HG02981 (cell line): ENCODE data around the gene MORN1.
A peak's percentile ranks its signal among the peaks of the same experiment; 100 is the strongest.
"Not testable (repeated sequence)": the region's sequence is repeated elsewhere in the genome, so short reads cannot be mapped to it uniquely, and the experiment has no call there.

Experiments used
- ATAC-seq: cut with Tn5 transposase; IDR thresholded peaks from one replicate; pipeline ENCODE4 v1.9.1; 2021; ENCODE audit warnings: mild to moderate bottlenecking, moderate library complexity; ENCODE audit not compliant: unreplicated experiment

The MORN1 gene

DNA sequence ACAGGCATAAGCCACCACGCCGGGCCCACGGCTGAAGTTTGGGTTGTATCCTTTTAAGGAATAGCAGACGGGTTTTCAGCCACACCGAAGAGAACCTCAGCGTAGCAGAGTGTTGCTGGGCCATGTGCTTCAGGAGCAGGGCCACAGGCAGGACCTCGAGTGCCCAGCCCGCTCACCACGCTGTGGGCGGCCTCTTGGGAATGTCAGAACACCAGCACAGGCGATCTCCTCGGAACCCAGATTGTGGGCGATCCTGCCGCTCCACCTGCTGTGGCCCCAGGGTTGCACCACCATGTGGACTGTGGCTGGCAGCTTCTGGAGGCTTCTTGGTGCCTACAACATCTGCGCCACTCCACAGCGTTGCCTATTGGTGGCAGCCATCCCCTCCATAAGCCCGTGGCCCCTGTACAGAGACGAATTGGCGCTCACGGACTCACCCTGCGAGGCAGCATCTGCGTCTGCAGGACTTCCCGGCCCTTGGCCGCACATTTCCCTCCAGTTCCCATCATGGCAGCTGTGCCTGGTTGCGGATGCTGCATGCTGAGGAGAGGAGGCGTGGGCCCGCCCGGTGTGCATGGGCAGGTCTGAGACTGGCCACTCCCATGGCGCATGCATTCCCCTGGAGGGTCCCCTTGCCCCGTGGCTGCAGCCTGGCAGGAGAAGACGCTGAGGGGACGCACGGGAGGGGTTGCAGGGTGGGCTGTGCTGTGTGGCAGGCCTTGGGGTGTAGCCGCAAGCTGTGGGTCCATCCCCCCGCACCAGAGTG, 93.9 kb downstream of the MORN1 start:
- no peak for ATAC-seq

DNA sequence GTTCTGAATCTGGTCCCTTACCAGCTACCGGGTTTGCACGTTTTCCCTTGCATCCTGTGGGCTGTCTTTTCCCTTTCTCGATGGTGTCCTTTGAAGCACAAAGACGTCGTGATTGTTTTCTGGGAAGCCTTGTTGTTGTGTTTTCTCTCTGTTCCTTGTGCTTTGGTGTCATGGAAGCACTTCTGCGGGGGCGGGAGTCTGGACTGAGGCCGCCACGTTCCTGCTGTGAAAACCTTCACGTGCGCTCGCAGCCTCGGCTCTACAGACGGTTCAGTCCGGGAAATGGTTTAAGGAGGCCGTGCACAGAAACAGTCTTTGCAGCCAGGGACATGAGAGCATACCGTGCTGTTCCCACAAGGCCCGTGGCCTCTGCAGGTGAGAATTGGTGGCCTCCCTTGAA, 94.7 kb downstream of the MORN1 start:
- no peak for ATAC-seq

DNA sequence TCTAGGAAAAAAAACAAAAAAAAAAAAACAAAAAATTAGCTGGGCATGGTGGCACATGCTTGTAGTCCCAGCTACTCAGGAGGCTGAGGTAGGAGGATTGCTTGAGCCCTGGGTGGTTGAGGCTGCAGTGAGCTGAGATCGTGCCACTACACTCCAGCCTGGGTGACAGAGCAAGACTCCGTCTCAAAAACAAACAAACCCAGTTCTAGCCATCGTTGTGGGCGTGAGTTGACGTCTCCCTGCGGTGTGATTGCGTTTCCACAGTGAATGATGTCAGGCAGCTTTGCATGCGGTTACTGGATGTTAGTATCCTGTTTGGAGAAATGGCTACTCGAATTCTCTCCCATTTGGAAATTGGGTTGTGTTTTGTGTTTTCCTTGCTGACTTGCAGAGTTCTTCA, 95.1 kb downstream of the MORN1 start:
- ATAC-seq, result not testable (repeated sequence)

DNA sequence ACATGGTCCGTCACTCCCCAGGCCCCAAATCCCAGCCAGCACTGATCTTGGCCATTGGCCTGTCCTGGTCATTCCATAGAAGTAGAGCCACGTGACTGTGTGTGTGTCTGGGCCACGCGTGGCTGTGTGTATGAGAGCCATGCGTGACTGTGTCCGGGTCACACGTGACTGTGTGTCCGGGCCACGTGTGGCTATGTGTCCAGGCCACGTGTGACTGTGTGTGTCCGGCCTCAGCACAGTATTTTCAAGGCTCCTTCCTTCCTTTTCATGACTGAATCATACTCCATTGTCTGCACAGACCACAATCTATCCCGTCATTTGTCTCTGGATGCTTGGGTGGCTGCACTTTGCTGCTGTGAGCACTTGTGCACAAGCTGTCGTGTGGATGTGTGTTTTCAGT, 95.8 kb downstream of the MORN1 start:
- no peak for ATAC-seq

DNA sequence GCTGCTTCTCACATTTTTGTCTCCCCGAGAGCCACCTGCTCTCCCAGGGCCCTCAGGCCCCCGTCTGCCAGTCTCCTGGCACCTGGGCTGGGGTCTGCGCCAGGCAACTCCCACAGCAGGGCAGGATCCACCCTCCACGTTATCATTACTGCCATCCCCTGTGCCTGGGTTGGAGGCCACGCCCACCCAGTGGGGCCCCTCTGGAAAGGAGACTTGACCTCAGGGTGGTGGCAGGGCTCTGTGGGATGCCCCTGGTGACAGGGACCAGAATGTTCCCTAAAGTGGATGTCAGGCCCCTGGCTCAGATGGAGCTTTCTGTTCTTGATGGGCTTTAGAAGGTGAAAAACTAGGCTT, 96.7 kb downstream of the MORN1 start:
- ATAC-seq, result no peak

DNA sequence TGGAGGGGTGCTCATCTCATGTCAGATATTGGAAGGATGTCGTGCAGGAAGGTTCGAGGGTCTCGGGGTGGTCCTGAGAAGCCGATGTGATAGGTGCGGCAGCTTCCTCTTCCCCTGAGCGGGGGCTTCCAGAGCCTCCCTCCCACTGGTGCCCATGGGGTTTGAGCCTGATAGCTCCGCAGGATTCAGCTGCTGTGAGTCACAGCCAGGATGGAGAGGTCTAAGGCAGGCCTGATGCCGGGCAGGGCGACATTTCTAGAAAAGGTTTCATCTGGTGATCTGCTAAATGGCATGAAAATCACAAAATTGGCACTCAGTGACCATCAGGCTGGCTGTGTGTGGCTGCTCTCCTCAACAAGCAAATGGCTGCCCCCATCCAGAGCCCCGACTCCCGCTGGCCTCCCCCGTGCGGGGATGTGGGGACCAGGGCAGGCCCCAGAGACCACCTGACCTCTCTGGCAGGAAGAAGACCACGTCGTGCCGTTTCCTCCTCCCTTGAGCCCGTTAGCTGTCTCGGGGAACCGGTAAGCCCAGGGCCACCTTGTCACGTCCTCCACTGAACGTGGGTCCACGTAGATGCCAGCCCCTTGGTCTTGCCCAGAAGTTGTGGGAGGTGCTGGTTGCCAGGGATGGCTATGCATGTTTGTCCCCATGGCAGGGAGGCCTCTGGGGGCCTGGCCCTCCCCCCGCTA, 97.2 kb downstream of the MORN1 start:
- no peak for ATAC-seq

DNA sequence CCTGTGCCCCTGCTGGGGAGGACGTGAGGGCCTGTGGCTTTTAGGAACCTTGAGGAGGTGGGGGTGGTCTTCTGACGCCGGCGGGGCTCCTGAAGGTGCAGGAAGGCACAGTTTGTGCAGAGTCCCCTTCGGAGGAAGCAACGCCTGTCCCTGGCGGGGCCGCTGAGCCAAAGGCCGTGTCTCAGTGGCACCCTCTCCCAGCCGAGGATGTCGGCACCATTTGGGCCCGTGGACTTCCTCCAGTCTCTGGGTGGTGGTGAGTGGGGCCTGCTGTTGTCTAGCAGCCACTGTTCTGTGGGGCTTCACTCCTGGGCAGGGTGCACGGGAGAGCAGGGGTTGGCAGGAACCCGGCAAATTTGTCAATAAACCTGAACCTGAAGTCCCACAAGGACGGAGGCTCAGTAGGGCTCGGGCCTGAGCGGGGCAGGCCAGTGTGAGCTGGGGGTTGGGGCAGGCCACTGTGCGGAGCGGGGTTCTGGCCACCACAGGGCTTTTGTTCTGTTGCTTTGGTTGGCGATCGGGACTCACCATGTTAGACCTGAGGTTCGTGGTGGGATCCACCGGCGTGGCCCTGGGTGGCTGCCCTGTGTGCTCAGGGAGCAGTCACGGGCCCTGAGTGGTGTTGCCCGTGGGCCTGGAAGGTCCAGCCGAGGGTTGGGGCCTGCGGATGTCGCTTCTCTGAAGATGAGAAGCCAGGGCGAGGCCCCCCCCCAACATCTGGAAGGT, 98.5 kb downstream of the MORN1 start:
- ATAC-seq, result no peak

DNA sequence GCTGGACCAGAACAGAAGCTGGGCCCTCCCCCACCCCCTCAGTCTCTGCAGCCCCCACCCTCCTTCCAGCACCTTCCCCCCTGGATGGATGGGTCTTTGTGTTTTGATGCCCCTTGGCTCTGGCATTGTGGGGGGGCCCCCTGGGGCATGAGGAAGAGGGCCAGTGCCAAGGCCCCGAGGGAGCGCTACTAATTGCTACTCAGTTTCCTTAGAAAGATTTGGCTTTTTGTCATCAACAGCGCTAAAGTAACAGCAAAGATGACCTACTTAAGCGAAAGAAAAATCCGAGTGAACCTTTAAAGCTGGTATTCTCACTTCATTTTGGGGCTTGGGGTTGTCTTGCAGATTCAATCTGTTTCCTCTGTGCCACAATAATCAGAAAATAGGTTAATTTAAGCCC, 99.8 kb downstream of the MORN1 start:
- ATAC-seq, result no peak

DNA sequence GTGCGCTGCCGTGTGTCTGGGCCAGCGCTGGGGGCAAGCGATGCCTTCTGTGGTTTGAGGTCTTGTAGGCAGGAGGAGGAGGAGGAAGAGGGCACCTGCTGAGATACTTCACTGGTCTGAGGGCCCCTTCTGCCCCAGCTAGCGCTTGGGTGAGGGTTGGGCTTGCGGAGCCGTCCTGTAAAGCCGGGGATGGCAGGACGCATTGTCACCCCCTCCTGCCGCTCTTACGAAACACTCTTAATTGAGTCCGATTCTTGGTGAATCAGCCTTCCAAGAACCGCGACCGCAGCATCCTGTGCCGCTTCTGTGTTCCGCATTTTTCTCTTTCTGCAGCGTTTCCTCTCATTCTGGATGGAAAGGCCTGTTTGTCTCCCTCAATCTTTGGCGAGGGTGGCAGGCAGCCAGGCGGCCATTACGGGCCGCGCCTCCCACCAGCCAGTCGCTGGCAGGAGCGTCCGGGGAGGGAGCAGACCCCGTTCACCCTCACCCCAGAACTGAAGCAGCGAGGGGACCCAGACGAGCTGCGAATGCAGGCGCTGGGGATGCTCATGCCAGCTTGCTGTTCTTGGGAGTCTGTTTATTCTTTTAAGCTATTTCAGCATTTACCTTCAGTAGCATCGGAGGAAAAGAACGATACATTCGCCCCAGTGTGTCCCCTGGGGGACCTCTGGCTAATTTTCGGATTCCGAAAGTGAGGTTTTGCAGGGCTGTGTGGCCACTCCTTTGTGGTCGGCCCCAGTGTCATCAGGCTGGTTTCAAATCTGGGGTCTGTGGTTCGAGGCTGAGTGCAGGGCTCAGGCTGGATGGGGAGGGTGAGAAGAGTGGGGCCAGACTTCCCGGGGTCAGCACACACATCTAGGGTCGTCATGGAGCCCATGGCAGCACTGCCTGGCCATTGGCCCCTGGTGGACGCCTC, 100.5 kb downstream of the MORN1 start:
- ATAC-seq, result peak; percentile 66

DNA sequence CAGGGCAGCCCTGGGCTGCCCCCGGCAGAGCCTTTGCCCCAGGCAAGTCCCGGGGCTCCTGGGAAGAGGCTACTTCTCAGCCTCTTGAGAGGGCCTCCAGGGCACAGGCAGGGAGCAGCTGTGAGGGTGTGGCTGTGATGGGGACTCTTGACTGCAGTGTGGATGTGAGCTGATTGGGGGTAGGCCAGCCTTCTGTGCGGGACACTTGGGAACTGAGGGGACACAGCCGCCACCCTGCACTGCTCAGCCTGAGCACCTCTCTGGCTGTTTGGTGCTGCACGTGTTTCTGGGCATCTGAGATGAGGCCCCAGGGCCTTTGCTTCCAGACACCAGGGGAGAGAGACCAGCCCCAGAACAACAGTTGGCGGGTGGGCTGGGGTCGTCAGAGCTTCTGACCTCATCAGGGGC, 101.2 kb downstream of the MORN1 start:
- ATAC-seq, result peak; percentile 8

DNA sequence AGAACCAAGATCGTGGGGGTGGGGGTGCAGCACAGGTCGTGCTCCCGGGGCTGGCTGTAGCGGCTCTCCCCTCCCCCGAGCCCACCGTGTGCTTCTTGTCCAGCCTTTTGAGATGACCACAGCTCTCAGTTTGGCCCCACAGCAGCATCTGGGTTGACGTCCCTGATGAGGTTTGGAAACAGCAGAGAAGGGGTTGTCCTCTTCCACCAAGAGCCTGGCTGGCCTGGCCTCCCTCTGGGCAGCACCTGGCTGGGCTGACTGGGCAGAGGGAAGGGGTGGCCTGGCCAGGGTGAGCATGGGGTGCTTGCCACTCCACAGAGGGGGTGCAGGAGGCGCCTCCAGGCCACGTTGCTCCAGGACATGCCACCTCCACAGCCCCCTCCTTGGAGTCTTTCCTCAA, 101.7 kb downstream of the MORN1 start:
- no peak for ATAC-seq

DNA sequence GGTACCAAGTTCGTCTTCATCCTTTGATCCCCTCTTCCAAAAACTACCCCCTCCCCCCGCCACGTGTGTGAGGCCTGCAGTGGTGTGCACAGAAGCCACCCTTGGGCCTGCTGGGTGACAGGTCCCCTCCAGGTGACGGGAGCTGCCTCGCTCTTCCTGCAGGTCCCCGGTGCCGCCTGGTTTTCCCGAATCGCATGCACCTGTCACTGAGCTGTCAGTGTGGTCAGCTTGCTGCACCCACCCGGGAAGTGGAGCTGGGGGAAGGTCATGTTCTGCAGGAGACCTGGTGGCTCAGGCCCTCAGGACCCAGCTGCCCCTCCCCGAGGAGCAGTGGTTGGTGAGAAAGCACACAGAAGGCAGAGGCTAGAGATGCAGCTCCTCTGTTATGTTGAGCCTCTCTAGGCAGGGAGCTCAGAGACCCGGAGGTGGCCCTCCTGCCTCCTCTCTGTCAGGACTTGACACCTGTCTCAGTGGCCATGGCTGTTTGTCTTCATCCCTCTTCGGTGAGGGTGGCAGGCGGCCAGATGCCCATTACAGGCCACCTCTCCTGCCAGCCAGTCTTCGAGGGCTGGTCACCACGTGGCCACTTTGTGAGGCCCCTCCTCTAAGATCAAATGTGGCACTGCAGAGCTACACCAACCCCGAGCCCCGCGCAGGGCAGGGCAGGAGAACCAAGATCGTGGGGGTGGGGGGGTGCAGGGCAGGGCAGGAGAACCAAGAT, 102.4 kb downstream of the MORN1 start:
- ATAC-seq, result no peak

DNA sequence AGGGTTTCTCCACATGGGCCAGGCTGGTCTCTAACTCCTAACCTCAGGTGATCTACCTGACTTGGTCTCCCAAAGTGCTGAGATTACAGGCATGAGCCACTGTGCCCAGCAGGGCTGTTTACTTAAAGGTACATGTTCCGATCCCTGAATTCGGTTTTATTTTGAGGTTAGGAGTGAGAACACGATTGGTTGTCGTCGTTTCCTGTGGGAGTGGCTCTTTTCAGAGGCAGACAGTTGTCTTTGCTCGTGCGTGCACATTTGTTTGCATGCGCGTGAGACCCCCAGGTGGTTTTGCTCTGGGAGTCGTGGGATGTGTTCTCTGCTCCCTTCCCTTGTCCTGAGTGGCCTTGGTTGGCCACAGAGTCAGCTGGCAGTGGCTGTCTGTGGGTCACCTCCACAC, 103.0 kb downstream of the MORN1 start:
- ATAC-seq, result no peak

DNA sequence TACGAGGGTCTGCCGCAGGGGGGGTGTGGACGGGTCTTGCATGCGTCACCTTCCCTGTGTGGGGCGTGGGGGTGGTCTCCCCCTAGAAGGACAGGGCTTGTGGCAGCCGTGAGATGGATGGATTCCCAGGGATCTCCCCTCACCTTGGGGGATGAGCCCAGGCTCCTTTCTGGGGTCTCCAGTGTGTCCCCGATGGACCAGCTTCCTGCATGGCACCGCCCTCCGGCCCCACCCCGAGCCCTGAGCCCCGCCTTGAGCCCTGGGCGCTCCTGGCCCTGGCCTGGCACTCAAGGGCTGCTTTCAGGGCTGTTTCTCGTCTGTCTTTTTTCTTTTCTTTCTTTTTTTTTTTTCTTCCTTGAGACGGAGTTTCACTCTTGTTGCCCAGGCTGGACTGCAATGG, 103.7 kb downstream of the MORN1 start:
- ATAC-seq, result no peak

DNA sequence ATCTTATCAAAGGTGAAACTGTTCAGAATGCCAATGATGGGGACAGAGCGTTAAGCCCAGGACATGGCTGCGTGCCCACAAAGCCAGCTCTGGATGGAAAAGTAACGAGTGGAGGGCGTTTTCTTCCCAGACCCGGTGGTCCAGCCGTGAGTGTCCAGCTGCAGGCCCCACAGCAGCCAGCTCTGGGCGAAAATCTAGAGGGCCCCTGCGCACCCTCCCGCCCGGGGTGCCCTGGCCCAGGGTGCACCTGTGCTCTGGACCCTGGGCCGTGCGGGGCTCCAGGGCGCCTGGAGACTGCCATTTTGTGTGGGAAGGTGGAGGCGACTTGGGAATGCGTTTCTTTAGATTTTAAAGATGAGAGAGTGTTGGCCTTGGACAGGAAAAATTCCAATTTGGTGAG, 104.4 kb downstream of the MORN1 start:
- ATAC-seq, result no peak

DNA sequence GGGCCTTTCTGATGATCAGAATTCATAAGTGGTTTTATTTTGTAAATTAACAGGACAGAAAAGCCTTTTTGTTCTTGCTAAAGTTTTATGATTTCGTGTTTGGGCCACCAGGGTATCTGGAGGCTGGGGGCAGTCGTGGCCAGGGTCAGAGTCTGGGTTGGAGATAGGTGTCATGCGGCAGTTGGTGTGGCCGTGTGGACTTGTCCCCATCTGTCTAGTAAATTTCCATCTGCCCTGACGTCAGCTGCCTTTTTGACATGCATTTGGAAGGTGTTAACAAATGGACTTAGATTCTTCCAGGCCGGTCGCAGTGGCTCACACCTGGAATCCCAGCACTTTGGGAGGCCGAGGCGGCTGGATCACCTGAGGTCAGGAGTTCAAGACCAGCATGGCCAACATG, 106.4 kb downstream of the MORN1 start:
- no peak for ATAC-seq

DNA sequence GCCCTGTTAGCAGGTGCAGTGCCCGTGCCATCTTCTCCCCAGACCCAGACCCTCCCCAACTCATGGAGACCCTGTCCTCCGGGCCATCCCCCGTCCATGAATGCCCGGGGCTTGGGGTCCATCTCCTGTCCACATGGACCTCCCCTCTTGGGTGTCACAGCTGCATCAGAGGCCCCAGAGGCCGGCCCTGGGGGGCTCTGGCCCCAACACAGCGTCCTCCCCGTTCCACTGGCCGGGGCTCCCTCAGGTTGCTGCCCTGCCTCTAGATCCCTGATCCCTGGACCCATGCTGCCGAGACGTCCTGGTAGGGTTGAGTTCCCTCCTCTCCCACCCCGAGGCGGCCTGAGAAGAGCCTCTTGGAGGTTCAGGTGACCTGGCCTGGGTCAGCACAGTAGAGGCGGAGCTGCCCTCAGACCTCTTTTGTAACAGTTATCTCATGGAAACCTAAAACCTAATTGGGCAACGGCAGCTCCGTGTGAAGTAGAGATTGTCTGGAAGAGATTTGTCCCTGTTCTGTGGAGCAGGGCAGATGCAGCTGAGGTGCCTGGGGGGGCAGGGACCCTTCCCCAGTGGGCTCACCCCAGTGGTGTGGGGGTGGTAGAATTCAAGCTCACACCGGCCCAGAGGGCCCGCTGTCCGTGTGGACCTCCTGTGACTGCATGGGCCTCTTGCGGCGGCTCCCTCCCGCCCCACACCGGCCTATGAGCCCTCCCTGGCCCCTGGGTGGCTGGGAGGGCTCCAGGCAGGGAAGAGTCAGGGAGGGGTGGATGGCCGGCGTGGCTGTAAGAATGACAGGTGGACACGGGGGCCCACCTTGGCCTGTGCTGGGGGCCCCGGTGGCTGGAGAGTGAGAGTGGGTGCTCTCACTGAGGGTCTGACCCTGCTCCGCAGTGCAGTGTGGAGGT, 107.1 kb downstream of the MORN1 start:
- no peak for ATAC-seq

DNA sequence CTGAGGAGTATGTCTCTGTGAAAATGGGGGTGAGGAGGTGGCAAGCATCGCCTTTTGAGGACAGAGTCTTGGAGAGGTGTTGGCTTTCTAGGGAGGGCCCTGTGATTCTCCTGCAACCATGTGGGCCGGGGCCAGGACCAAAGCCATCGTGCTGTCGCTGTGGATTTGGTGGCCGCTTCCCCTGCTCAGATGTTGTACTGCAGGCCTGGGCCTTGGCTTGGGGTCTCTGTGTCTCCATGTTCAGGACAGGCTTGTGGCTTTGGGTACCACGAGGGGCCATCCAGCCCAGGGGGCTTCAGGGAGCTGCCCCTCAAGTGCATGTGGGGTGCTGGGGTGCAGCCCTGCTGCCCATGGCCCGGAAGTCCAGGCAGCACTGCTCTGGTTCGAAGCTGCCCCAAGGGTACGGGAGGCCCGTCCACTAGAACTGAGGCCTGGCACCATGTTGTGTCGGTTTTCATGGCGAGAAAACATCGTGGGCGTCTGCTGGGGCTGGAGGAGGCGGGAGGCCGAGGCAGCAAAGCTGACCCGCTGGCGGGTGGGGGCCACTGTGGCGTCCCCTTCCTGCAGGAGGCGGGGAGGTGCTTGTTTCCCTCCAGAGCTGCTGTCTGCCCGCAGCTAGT, 107.9 kb downstream of the MORN1 start:
- ATAC-seq, result no peak
